A549 (cell line): ENCODE results near the gene PLEKHG4B. TPM values are rescaled to one million over a fixed set of nuclear protein-coding genes. Genes with fewer than 3 reads are reported as not detected.

Source experiments
- ATAC-seq, 2 experiments: fragments of 200-7000 bp in 1 of 2; fragments of >200 bp in 1 of 2; cut with Nextera tagmentation in 1 of 2; cut with Tn5 transposase in 1 of 2; 3 replicates each; pipeline versions ENCODE4 v1.8.0 to v1.9.1; 2018 to 2020; ENCODE audit warnings: mild to moderate bottlenecking in 1 of 2, moderate library complexity in 1 of 2
- CTCF ChIA-PET: fragments of 300-600 bp; sonication (Branson Sonifier 250); formaldehyde crosslinking; extraction: SDS; loops from one replicate; lab custom pipeline; 2021; ENCODE audit warnings: antibody characterized with exemption, inconsistent platforms; lab: Yijun Ruan, JAX
- POLR2A ChIA-PET: fragments of 350-600 bp; formaldehyde crosslinking; extraction: SDS; loops from one replicate; lab custom pipeline; 2021; ENCODE audit warnings: antibody characterized with exemption, inconsistent platforms; lab: Yijun Ruan, JAX
- DNase-seq, 2 experiments: peaks; one replicate each; pipeline versions ENCODE4 v3.0.0 to v3.0.0-alpha.2; 2011 to 2016; ENCODE audit warnings: low read depth in 1 of 2, low spot score in 1 of 2
- FAIRE-seq: peaks from 2 replicates; lab custom pipeline; 2011; peaks lifted over from hg19 to GRCh38; lab: Jason Lieb, UNC
- H3K27ac ChIP-seq, 2 experiments: fragments of >200 bp; sonication (Bioruptor Twin); formaldehyde crosslinking; 3 replicates each; pipeline ENCODE4 v1.5.1; 2016 to 2017
- H3K4me1 ChIP-seq: fragments of >200 bp; sonication (Bioruptor Twin); formaldehyde crosslinking; 3 replicates; pipeline ENCODE4 v1.6.1; 2016
- H3K4me2 ChIP-seq: fragments of >200 bp; sonication (Bioruptor Twin); formaldehyde crosslinking; 3 replicates; pipeline ENCODE4 v1.6.1; 2016
- H3K4me3 ChIP-seq: fragments of >200 bp; sonication (Bioruptor Twin); formaldehyde crosslinking; 3 replicates; pipeline ENCODE4 v1.5.1; 2016
- H3K9me3 ChIP-seq: fragments of >200 bp; sonication (Bioruptor Twin); formaldehyde crosslinking; 3 replicates; pipeline ENCODE4 v1.6.1; 2016
- ATOH8 ChIP-seq: fragments of 250-450 bp; sonication (Bioruptor Pico); IDR thresholded peaks from 2 replicates; pipeline ENCODE4 v1.5.0; 2020; ENCODE audit warnings: low read depth, mild to moderate bottlenecking, moderate library complexity
- CBX8 ChIP-seq: fragments of 200-600 bp; sonication (generic); IDR thresholded peaks from 2 replicates; pipeline ENCODE4 v1.6.1; 2016
- CHD4 ChIP-seq: fragments of 200-600 bp; sonication (generic); IDR thresholded peaks from 2 replicates; pipeline ENCODE4 v1.6.1; 2016; ENCODE audit warnings: antibody characterized with exemption, mild to moderate bottlenecking, borderline replicate concordance
- E2F6 ChIP-seq: IDR thresholded peaks from 2 replicates; pipeline ENCODE4 v1.6.1; 2012; ENCODE audit warnings: low read depth, borderline replicate concordance
- EHF ChIP-seq: fragments of 250-450 bp; sonication (Bioruptor Pico); IDR thresholded peaks from 2 replicates; pipeline ENCODE4 v1.5.0; 2020; ENCODE audit warnings: mild to moderate bottlenecking
- ELK1 ChIP-seq: fragments of 150-350 bp; IDR thresholded peaks from 2 replicates; pipeline ENCODE4 v1.6.1; 2014; ENCODE audit warnings: low read depth, mild to moderate bottlenecking, low read length
- FOSL2 ChIP-seq, 2 experiments: fragments of 450-650 bp in 1 of 2; fragments of >200 bp in 1 of 2; sonication (Bioruptor Twin) in 1 of 2; formaldehyde crosslinking; IDR thresholded peaks; 2 replicates each; pipeline versions ENCODE4 v1.5.0 to v1.6.1; 2016 to 2020; ENCODE audit warnings: mild to moderate bottlenecking in 1 of 2, moderate library complexity in 1 of 2
- FOXS1 ChIP-seq: fragments of 250-450 bp; sonication (Bioruptor Pico); IDR thresholded peaks from 2 replicates; pipeline ENCODE4 v1.5.0; 2020; ENCODE audit warnings: mild to moderate bottlenecking, moderate library complexity
- HMGXB4 ChIP-seq: fragments of 250-450 bp; sonication (Bioruptor Pico); IDR thresholded peaks from 2 replicates; pipeline ENCODE4 v1.5.0; 2021; ENCODE audit warnings: mild to moderate bottlenecking, moderate library complexity, borderline replicate concordance
- JUNB ChIP-seq: fragments of >200 bp; sonication (Bioruptor Twin); formaldehyde crosslinking; IDR thresholded peaks from 2 replicates; pipeline ENCODE4 v1.6.1; 2016
- MAFK ChIP-seq: fragments of 450-650 bp; IDR thresholded peaks from 2 replicates; pipeline ENCODE4 v1.6.1; 2014; ENCODE audit not compliant: partially characterized antibody
- MYC ChIP-seq: IDR thresholded peaks from 2 replicates; pipeline ENCODE4 v1.6.1; 2012; ENCODE audit warnings: mild to moderate bottlenecking, inconsistent platforms, low read length, improper control_type of control experiment, borderline replicate concordance
- PBX3 ChIP-seq: IDR thresholded peaks from 2 replicates; pipeline ENCODE4 v1.6.1; 2012
- RARB ChIP-seq: fragments of 250-450 bp; sonication (Bioruptor Pico); IDR thresholded peaks from 2 replicates; pipeline ENCODE4 v1.8.0; 2021; ENCODE audit warnings: mild to moderate bottlenecking, moderate library complexity
- RCOR1 ChIP-seq: fragments of 150-350 bp; IDR thresholded peaks from 2 replicates; pipeline ENCODE4 v1.6.1; 2014; ENCODE audit warnings: antibody characterized with exemption, low read length, low read depth
- RNF2 ChIP-seq: fragments of 200-600 bp; sonication (generic); IDR thresholded peaks from 2 replicates; pipeline ENCODE4 v1.6.1; 2016; ENCODE audit warnings: low read depth, mild to moderate bottlenecking, antibody characterized with exemption, moderate library complexity, borderline replicate concordance
- SMC3 ChIP-seq: fragments of >200 bp; sonication (Bioruptor Twin); formaldehyde crosslinking; IDR thresholded peaks from 3 replicates; pipeline ENCODE4 v1.6.1; 2018; ENCODE audit warnings: inconsistent platforms
- SREBF2 ChIP-seq: fragments of 450-650 bp; IDR thresholded peaks from 2 replicates; pipeline ENCODE4 v1.6.1; 2014; ENCODE audit warnings: mild to moderate bottlenecking, moderate library complexity
- TFCP2L1 ChIP-seq: fragments of 250-450 bp; sonication (Bioruptor Pico); IDR thresholded peaks from 2 replicates; pipeline ENCODE4 v1.5.0; 2021; ENCODE audit warnings: mild to moderate bottlenecking
- ZFP36 ChIP-seq: fragments of 450-650 bp; IDR thresholded peaks from 2 replicates; pipeline ENCODE4 v1.6.1; 2014; ENCODE audit warnings: borderline replicate concordance; ENCODE audit not compliant: partially characterized antibody
- ZNF302 ChIP-seq: fragments of 250-450 bp; sonication (Bioruptor Pico); IDR thresholded peaks from 2 replicates; pipeline ENCODE4 v1.9.0; 2021; ENCODE audit warnings: inconsistent platforms, mild to moderate bottlenecking, moderate library complexity
- WGBS: methylation state at CpG from one replicate; pipeline ENCODE4 v1.1.6; 2017; ENCODE audit errors: missing lambda C conversion rate; 5-methylcytosine and 5-hydroxymethylcytosine counted together
- polyA plus RNA-seq, 4 experiments: library from polyadenylated mRNA; depleted of rRNA in 3 of 4; stranded (reverse); fragments of >200 nt; fragmentation: RNase III in 1 of 4; extraction: RNeasy Plus Mini Kit Qiagen cat#74134 plus additional on column Dnase treatment in 1 of 4; gene quantifications; 2 replicates in 3 of 4; 3 replicates in 1 of 4; pipeline ENCODE4 v1.2.3, GENCODE V29; 2011 to 2017
- TF ChIP-seq, protein P1 (sequence below): IDR thresholded peaks from 2 replicates; pipeline ENCODE4 v1.6.1; 2012
- TF ChIP-seq, protein P2 (sequence below): fragments of >200 bp; sonication (Bioruptor Twin); formaldehyde crosslinking; IDR thresholded peaks from 3 replicates; pipeline ENCODE4 v1.6.1; 2016

The PLEKHG4B gene
- polyA plus RNA-seq, 2 of the 4 experiments (the other 2 are of a cell fraction), result 0.57 to 0.59 TPM

- CTCF ChIA-PET, result interaction anchor here (1.6 kb wide), 1 partner anchor 9 kb away, joined by 3 read pairs; no protein-coding TSS in a partner anchor
- H3K4me1 ChIP-seq, result no peaks in the 10 kb centered on the region; the same call in 2 of the 3 replicates
- 94% methylated on average over 30 of the region's 30 CpGs for WGBS
- no peak overlapping the region for H3K4me2 ChIP-seq
- TF ChIP-seq JUNB (no peak), ZNF302 (CRISPR knock-in tag) (no peak), FOXS1 (CRISPR knock-in tag) (no peak), RCOR1 (no peak), CBX8 (no peak), SREBF2 (no peak), ELK1 (no peak), HMGXB4 (CRISPR knock-in tag) (no peak), RARB (CRISPR knock-in tag) (no peak), EHF (CRISPR knock-in tag) (no peak), MYC (no peak)
- TF ChIP-seq, protein P1, sequence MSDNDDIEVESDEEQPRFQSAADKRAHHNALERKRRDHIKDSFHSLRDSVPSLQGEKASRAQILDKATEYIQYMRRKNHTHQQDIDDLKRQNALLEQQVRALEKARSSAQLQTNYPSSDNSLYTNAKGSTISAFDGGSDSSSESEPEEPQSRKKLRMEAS, result no peak
- TF ChIP-seq, all 56 proteins: peak for 0
- no peak for DNase-seq
- no peak overlapping the region for H3K27ac ChIP-seq
- FAIRE-seq, result no peak
- H3K9me3 ChIP-seq, result no peaks in the 10 kb centered on the region
- ATAC-seq, result no peak
- no peak overlapping the region for H3K4me3 ChIP-seq
- POLR2A ChIA-PET, result no interaction called here
Observed at GRCh38 chr5:204966-205670, 113.2 kb downstream of the PLEKHG4B start.

- ChIA-PET CTCF (interaction anchor here (1.6 kb wide), 1 partner anchor 7 kb away, joined by 3 read pairs; no protein-coding TSS in a partner anchor), POLR2A (no interaction called here)
- TF ChIP-seq PBX3 (no peak), EHF (CRISPR knock-in tag) (no peak), ZNF302 (CRISPR knock-in tag) (no peak), FOSL2 (IDR thresholded peaks at IDR 0.05) (no peak), FOSL2 (CRISPR knock-in tag; IDR thresholded peaks at IDR 0.05) (no peak), ZFP36 (no peak), MYC (no peak), TFCP2L1 (CRISPR knock-in tag) (no peak), RNF2 (no peak), MAFK (no peak), E2F6 (no peak), CHD4 (no peak), ATOH8 (CRISPR knock-in tag) (no peak), FOXS1 (CRISPR knock-in tag) (no peak), SMC3 (no peak)
- TF ChIP-seq, protein P2, sequence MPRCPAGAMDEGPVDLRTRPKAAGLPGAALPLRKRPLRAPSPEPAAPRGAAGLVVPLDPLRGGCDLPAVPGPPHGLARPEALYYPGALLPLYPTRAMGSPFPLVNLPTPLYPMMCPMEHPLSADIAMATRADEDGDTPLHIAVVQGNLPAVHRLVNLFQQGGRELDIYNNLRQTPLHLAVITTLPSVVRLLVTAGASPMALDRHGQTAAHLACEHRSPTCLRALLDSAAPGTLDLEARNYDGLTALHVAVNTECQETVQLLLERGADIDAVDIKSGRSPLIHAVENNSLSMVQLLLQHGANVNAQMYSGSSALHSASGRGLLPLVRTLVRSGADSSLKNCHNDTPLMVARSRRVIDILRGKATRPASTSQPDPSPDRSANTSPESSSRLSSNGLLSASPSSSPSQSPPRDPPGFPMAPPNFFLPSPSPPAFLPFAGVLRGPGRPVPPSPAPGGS, result no peak
- FAIRE-seq, result no peak
- Histone ChIP-seq H3K4me1 (no peaks in the 10 kb centered on the region; the same call in 2 of the 3 replicates), H3K9me3 (no peaks in the 10 kb centered on the region), H3K4me3 (no peak overlapping the region), H3K4me2 (no peak overlapping the region), H3K27ac (no peak overlapping the region)
- 82% methylated on average over 11 of the region's 11 CpGs for WGBS
- DNase-seq, result no peak
- peak in 1 of 2 experiments; percentile 46; a peak in 2 of 6 replicates for ATAC-seq
Observed at GRCh38 chr5:206406-206805, 114.4 kb downstream of the PLEKHG4B start.
